ENCODE measurements around the gene LIG4.

Gene LIG4

DNA sequence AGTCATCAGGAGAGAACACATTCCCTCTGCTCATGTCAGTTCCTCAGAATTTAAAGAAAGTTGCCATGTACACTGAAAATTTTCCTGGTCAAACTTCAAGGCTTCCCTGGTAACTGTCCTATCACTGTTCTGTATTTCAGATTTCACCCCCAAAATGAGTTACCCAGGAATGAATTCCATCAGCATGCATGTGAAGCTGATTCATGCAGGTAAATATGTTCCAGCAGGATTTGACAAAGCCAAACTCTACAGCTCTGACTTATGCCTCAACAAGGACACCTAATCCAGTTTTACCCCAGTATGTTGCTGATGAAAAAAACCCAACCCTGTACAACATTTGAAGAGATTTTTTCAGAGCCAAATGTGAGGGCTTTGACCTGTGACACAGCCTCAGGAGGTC lies 21.5 kb downstream of the LIG4 start:
- FAIRE-seq: no peak

DNA sequence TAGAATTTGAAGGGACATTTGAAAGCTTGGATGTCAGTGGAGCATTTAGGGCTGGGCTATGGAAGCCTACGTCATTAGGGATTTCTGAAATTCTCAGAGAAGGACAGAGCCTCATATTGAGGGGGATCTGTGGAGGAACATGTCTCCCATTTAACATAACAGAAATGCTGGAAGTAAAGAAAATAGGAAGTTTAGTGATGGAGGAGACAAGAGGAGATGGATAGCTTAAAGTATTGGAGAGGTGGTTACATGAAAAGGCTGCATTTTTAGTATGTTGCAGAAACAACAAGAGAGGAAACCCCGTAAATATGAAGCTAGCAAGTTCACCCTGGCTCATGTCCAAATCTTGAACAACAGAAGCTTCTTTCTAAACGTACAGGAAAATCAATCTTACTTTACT lies 24.4 kb downstream of the LIG4 start:
- no peak for FAIRE-seq

DNA sequence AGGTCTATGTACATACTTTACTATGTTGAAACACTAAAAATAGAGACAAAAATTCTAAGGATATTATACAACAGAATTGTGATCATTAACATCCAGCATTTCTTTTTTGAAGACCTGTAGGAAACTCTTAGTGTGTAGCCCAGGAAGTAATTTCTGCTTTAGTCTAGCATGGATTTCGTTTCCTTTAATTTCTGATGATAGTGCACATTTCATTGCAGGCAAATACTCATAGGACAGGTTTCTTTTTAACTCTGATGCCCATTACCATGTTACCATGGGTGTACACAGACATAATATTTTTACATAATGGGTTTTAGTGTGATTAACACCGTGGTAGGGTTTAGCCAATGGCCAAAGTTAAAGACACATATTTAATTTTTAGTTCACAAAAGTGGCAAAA lies 27.1 kb downstream of the LIG4 start:
- no peak for FAIRE-seq

DNA sequence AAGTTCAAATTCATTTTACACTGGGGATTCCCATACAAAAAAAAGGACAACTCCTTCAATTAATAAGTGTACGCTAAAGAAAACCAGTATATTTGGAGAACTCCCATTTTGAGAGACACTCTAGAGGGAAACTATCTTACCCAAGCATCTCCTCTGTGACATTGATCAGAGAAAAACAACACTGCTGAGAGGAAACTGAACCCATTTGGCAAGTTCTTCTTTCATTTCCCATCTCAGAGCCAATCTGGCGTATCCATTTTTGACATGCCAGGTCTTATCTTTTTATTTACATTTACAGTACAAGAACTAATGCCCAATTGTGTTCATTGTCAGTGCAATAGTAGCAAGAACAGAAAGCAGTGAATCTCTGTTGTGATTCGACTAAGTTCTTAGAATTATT lies 30.1 kb downstream of the LIG4 start:
- no peak for FAIRE-seq

DNA sequence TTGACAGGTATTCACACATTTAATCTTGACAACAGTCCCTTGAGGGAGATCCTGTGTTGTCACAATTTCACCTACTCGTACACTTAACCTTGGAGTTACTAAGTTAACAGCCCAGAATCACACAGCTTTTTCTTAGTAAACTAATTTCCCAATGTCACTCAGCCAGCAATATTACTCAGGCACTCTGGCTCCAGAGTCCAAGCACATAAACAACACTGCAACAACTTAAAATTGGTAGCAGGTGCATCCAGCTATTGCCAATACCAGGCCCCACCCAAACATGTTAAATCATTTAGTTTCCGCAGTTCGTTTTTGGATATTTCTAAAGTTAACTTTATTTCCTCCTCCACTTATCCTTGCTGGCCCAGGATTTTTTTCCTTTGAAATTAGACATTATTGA lies 32.7 kb downstream of the LIG4 start:
- FAIRE-seq: no peak

DNA sequence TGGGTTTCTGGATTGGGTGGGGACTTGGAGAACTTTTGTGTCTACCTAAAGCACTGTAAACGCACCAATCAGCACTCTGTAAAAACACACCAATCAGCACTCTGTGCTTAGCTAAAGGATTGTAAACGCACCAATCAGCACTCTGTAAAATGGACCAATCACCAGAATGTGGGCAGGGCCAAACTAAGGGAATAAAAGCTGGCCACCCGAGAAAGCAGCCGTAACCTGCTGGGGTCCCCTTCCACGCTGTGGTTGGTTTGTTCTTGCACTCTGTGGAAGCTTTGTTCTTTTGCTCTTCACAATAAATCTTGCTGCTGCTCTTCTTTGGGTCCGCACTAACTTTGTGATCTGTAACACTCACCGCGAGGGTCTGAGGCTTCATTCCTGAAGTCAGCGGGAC lies 37.3 kb downstream of the LIG4 start:
- FAIRE-seq: no peak

DNA sequence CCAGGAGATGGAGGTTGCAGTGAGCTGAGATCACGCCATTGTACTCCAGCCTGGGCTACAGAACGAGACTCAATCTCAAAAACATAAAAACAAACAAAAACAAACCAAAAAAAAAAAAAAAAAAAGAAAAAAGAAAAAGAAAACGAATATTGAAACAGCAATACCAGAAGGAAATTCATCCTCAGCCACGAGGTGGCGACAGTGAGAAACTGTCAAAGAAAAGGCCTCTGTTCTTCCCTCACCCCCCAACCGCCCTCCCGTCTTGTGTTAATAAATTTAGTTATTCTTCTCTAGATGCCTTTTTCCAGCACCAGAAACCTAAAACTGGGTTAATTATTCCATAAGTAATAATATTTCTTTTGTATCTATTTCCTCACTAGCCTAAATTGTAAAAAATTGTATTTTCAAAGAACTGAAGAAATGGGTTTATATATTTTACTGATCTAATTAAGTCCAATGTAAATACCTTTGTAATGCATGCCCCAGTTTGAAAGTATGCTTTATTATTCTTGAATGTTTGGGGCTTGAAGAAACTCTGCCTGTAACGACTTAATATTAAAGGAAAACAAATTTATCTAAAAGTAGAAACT lies 38.6 kb downstream of the LIG4 start:
- FAIRE-seq: peak; percentile 81

GRCh38 chr13:108168929-108169328 lies 46.4 kb downstream of the LIG4 start:
- FAIRE-seq: no peak

DNA sequence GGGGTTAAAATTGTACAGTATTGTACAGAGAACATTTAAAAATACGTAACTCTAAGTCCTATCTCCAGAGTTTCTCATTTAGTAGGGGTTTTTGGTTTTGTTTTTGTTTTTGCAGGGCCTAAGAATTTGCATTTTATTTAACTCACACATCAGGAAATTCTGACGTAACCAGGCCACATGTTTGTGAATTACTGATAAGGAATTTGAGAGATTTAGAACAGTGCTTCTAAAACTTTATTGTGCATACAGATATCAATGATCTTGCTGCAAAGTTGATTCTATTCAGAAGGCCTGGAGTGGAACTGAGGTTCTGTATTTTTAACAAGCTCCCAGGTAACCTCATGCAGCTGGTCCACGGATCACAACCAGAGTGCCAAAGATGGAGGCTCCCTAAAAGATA lies 49.3 kb downstream of the LIG4 start:
- no peak for FAIRE-seq

- no peak for FAIRE-seq
Measured at GRCh38 chr13:108158746-108159145, 56.6 kb downstream of the LIG4 start.
